K562 (cell line): ENCODE data around the gene SCP2. TPM values are rescaled to one million over a fixed set of nuclear protein-coding genes. Genes with fewer than 3 reads are reported as not detected.

Experiments used
- ARNT ChIP-seq, 2 experiments: fragments of 450-650 bp; IDR thresholded peaks; 2 replicates each; pipeline ENCODE4 v1.6.1; 2016; ENCODE audit warnings: mild to moderate bottlenecking in 1 of 2
- CBX3 ChIP-seq, 2 experiments: IDR thresholded peaks; 1 replicate in 1 of 2; 2 replicates in 1 of 2; pipeline ENCODE4 v1.6.1; 2012; ENCODE audit warnings: inconsistent platforms in 2 of 2, low read length in 2 of 2, borderline replicate concordance in 1 of 2, control low read depth in 1 of 2
- CEBPB ChIP-seq: fragments of 450-650 bp; IDR thresholded peaks from 2 replicates; pipeline ENCODE4 v1.6.1; 2016; ENCODE audit warnings: missing genetic modification characterization, missing compliant biosample characterization
- CHCHD3 ChIP-seq: fragments of 250-450 bp; sonication (Bioruptor Pico); IDR thresholded peaks from 2 replicates; pipeline ENCODE4 v2.1.2; 2022; ENCODE audit warnings: mild to moderate bottlenecking
- CREB3L1 ChIP-seq: fragments of 450-650 bp; IDR thresholded peaks from 2 replicates; pipeline ENCODE4 v1.6.1; 2014; ENCODE audit warnings: low read depth, mild to moderate bottlenecking, moderate library complexity, borderline replicate concordance
- HBP1 ChIP-seq: fragments of 450-650 bp; formaldehyde crosslinking; IDR thresholded peaks from 2 replicates; pipeline ENCODE4 v1.4.0; 2022; ENCODE audit warnings: missing genetic modification characterization
- PHF8 ChIP-seq: fragments of 200-600 bp; sonication (generic); IDR thresholded peaks from 2 replicates; pipeline ENCODE4 v1.6.1; 2012; ENCODE audit warnings: mixed run types, mild to moderate bottlenecking, inconsistent platforms, low read length, moderate library complexity, borderline replicate concordance
- RAD21 ChIP-seq, 2 experiments: fragments of 250-450 bp in 1 of 2; fragments of 450-650 bp in 1 of 2; sonication (Bioruptor Pico) in 1 of 2; formaldehyde crosslinking in 1 of 2; IDR thresholded peaks in 1 of 2; conservative IDR thresholded peaks in 1 of 2; 2 replicates each; pipeline versions ENCODE4 v1.4.0 to v1.8.0; 2020 to 2022; ENCODE audit warnings: mild to moderate bottlenecking in 2 of 2, moderate library complexity in 1 of 2
- TARDBP ChIP-seq: fragments of 450-650 bp; IDR thresholded peaks from 2 replicates; pipeline ENCODE4 v1.6.1; 2016
- TSHZ1 ChIP-seq: fragments of 250-450 bp; sonication (Bioruptor Pico); IDR thresholded peaks from 2 replicates; pipeline ENCODE4 v1.4.0; 2020; ENCODE audit warnings: mild to moderate bottlenecking, moderate library complexity
- ZNF609 ChIP-seq: sonication (generic); formaldehyde crosslinking; IDR thresholded peaks from 2 replicates; pipeline ENCODE4 v1.8.1; 2023; ENCODE audit warnings: missing genetic modification reagents, mild to moderate bottlenecking, borderline replicate concordance
- ZNF696 ChIP-seq: fragments of 250-450 bp; sonication (Bioruptor Pico); conservative IDR thresholded peaks from 2 replicates; pipeline ENCODE4 v1.4.0; 2020; ENCODE audit warnings: mild to moderate bottlenecking, moderate library complexity
- ZSCAN29 ChIP-seq: fragments of 450-650 bp; IDR thresholded peaks from 2 replicates; pipeline ENCODE4 v1.6.1; 2017
- polyA plus RNA-seq, 8 experiments: library from polyadenylated mRNA; depleted of rRNA in 4 of 8; stranded (reverse) in 5 of 8; unstranded in 3 of 8; fragments of >200 nt; fragmentation: Nextera tagmentation in 2 of 8; fragmentation: Illumina TruSeq in 1 of 8; extraction: Ambion mirVana in 2 of 8; extraction: Trizol in 1 of 8; gene quantifications; 2 replicates each; pipeline versions ENCODE4 v1.2.1 to v1.2.3, GENCODE V29; 2011 to 2014; ENCODE audit warnings: inconsistent platforms in 1 of 8, missing spikeins in 1 of 8
- total RNA-seq, 7 experiments: library from RNA; depleted of rRNA in 6 of 7; stranded (reverse); fragments of >200 nt in 6 of 7; fragmentation: Illumina TruSeq in 2 of 7; extraction: Trizol in 2 of 7; gene quantifications; 2 replicates each; pipeline versions ENCODE4 v1.2.1 to v1.2.3, GENCODE V29; 2011 to 2021; ENCODE audit warnings: low replicate concordance in 1 of 7

The SCP2 gene
- total and polyA plus RNA-seq, 9 of the 15 experiments (the other 6 are each of a cell fraction or from before 2014, with no cell fraction given): 63.8 to 258 (median 106) TPM

- TF ChIP-seq CBX3 (IDR thresholded peaks at IDR 0.05; ENCODE audit: borderline replicate concordance in 1 of 2, low read length in 2 of 2): peak in 1 of 2 experiments; percentile 78; a peak in 1 of 3 replicates
- TF ChIP-seq RAD21 (CRISPR knock-in tag; conservative IDR thresholded peaks at IDR 0.05 in 1 of 2, IDR thresholded peaks at IDR 0.05 in 1 of 2): no peak
- TF ChIP-seq CEBPB (tag): no peak
- TF ChIP-seq ARNT (IDR thresholded peaks at IDR 0.05): peak in 1 of 2 experiments; percentile 62; a peak in 1 of 4 replicates
- TF ChIP-seq HBP1 (CRISPR knock-in tag): no peak
- TF ChIP-seq PHF8: peak; percentile 57; the same call in 1 of the 2 replicates
- TF ChIP-seq ZSCAN29: no peak
- no peak for TF ChIP-seq TSHZ1 (CRISPR knock-in tag)
- no peak for TF ChIP-seq TARDBP
- no peak for TF ChIP-seq ZNF696 (CRISPR knock-in tag)
- no peak for TF ChIP-seq CHCHD3
- no peak; the same call in 1 of the 2 replicates for TF ChIP-seq CREB3L1
- TF ChIP-seq ZNF609 (CRISPR knock-in tag): no peak
Measured at GRCh38 chr1:53014791-53015507, 87.9 kb downstream of the SCP2 start (continued).
